GM18508 (cell line): ENCODE results near the gene TRAPPC2.
"Not testable (repeated sequence)": the region's sequence is repeated elsewhere in the genome, so short reads cannot be mapped to it uniquely, and the experiment has no call there.

Experiments
- ATAC-seq: cut with Tn5 transposase; IDR thresholded peaks from one replicate; pipeline ENCODE4 v1.9.1; 2021; ENCODE audit warnings: moderate number of reproducible peaks; ENCODE audit not compliant: insufficient read depth, unreplicated experiment

Gene TRAPPC2

GRCh38 chrX:13681595-13681994 is 52.8 kb downstream of the TRAPPC2 start:
- ATAC-seq = no peak

- not testable (repeated sequence) for ATAC-seq
Observed at GRCh38 chrX:13679700-13680099, 54.7 kb downstream of the TRAPPC2 start.

- ATAC-seq = no peak
Observed at GRCh38 chrX:13676885-13677284, 57.5 kb downstream of the TRAPPC2 start.

GRCh38 chrX:13673016-13673415 is 61.4 kb downstream of the TRAPPC2 start:
- ATAC-seq = no peak

- no peak for ATAC-seq
Observed at GRCh38 chrX:13670197-13670596, 64.2 kb downstream of the TRAPPC2 start.

- not testable (repeated sequence) for ATAC-seq
Observed at GRCh38 chrX:13669755-13670154, 64.7 kb downstream of the TRAPPC2 start.

GRCh38 chrX:13669246-13669737 is 65.1 kb downstream of the TRAPPC2 start:
- peak; percentile 72 for ATAC-seq

- ATAC-seq = no peak
Observed at GRCh38 chrX:13667919-13668318, 66.5 kb downstream of the TRAPPC2 start.

GRCh38 chrX:13666836-13667235 is 67.6 kb downstream of the TRAPPC2 start:
- ATAC-seq = no peak

- no peak for ATAC-seq
Observed at GRCh38 chrX:13664020-13664419, 70.4 kb downstream of the TRAPPC2 start.

- ATAC-seq = no peak
Observed at GRCh38 chrX:13662355-13662791, 72.0 kb downstream of the TRAPPC2 start.
